ENCODE data around the gene CYP1A2.
"Not testable (repeated sequence)": the region's sequence is repeated elsewhere in the genome, so short reads cannot be mapped to it uniquely, and the experiment has no call there.

CYP1A2 gene

DNA sequence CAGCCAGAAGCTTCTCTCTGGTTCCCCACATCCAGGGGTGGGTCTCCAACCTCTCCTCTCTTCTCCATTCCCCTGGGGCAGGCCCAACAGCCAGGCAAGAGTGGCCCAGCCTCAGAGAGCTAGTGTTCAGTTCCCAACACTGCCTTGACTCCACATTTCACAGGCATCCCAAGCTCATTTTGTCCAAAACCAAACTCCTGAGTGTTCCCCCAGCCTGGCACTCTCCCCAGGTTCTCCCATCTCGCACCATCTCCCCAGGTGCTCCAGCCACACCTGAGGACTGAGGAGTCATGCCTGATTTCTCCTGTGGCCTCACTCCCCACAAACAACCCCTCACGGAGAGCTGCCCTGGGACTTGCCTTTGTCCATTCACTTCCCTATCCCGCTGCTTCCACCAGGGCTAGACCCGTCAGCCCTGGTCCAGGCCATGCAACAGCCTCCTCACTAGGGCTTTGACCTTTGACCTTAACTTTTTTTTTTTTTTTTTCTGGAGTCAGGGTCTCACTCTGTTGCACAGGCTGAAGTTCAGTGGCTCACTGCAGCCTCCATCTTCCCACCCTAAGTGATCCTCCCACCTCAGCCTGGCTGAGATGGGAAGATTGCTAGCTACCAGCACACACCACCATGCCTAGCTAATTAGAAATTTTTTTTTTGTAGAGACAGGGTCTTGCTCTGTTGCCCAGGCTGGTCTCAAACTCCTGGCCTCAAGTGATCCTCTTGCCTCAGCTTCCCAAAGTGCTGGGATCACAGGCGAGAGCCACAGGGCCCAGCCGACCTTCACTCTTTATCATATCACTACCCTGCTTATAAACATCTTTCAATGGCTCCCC, 29.3 kb downstream of the CYP1A2 start:
- no peak for DNase-seq

DNA sequence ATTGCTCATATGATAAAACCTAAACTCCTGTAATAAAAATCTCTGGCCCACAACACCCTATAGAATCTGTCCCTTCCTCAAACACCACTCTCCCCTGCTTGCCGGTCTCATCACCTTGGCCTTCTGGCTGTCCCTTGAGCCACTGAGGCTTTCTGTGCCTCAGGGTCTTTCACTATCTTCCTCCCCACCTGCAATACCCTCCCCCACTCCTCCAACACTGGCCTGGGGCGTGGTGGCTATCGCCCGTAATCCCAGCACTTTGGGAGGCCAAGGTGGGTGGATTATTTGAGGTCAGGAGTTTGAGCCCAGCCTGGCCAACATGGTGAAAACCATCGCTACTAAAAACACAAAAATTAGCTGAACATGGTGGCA, 29.9 kb downstream of the CYP1A2 start:
- DNase-seq, result no peak

DNA sequence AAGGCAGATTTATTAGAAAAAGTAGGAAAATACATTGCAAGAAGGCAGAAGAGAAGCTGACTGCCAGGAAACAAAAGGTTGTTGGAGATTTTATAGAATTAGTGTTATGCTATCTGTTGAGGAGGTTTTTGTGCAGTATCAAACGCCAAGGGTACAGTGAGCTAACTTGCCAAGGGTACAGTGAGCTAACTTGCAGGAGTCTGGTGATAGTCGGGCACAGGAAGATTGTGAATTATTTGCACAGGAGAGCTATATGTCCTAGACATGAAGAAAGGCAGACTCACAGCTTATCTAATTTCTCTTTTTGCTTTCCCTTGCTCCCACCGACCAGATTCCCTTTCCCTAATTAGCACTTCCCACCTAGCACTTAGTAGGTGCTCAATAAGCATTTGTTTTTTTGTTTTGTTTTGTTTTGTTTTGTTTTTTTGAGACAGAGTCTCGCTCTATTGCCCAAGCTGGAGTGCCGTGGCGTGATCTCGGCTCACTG, 30.6 kb downstream of the CYP1A2 start:
- DNase-seq, result no peak

DNA sequence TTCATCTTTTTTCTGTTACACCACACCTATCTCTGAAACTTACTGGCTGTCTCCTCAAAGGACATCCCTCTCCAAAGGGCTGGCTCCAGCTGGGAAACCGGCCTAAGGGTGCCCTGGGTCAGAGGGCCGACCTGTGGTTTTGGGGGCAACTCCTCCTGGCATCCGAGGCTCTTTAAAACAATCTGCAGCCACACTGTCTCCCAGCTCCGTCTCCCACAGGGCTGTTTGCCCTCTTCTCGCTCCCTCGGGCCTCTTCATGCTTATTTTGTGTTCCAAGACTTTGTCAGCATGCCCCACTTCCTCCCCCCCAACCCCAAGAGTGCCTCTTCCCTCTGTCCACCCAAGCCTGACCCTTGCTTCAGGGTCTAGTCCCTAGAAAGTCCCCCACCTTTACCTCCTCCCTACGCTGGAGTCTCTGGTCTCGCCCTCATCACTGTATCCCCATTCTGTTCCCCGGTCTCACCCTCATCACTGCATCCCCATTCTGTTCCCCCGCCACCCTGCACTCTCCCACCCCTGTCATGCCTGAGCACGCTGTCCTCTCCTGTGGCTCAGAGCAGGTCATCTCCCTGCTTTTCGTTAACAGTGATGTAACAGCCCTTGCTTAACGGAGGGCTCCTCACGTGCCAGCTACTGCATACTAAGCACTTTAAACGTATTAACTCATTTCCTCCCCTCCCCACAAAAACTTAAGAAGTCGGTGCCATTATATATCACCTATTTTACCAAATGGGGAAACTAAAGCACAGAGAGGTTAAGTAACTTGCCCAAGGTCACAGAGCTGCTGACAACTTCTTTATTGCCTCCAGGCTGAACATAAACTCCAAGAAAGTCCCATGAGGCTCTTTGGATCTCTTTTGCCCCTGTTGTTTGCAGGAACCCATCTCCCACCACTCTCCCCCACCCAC, 32.1 kb downstream of the CYP1A2 start:
- no peak for DNase-seq

DNA sequence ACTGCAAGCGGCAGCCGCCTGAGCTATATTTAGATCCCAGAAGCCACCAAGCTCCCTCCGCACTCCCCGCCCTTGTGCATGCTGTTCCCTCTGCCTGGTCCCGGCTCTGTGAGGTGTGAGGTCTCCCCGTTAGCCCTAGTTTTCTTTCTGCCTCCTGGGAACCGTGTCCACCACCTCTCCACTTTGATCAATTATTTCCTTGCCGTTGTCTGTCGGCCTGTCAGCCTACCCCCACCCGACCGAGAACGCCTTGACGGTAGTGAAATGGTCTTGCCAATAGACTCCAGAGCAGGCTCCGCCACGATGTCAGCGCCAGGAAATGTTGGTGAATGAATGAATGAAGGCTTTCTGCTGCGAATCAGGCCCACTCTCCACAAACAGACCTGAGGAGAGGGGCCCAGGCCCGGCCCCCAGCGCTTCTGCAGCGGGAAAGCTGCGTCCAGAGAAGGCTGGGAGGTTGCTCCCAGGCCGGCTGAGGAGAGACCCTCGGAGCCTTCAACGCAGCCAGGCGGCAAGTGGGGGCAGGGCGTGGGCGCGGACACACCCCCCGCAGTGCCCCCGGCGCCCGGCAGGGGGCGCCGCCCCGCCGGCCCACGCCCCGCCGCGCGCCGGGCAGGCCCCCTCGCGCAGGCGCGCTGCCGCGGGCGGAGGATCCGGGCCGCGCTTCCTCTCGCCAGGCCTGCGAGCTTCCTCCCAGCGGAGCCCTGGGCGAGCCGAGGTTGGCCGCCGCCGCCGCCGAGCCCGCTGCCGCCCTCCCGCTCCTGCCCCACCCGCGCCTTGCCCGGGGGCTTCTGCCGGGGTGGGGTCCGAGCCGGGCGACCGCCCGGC, 33.0 kb downstream of the CYP1A2 start, which contains the start of gene CSK:
TSS of gene CSK (plus strand) at position 650 of the 828 bp plus-strand sequence. CDS start 16,218 bp downstream, outside the sequence.
- DNase-seq, result no peak

DNA sequence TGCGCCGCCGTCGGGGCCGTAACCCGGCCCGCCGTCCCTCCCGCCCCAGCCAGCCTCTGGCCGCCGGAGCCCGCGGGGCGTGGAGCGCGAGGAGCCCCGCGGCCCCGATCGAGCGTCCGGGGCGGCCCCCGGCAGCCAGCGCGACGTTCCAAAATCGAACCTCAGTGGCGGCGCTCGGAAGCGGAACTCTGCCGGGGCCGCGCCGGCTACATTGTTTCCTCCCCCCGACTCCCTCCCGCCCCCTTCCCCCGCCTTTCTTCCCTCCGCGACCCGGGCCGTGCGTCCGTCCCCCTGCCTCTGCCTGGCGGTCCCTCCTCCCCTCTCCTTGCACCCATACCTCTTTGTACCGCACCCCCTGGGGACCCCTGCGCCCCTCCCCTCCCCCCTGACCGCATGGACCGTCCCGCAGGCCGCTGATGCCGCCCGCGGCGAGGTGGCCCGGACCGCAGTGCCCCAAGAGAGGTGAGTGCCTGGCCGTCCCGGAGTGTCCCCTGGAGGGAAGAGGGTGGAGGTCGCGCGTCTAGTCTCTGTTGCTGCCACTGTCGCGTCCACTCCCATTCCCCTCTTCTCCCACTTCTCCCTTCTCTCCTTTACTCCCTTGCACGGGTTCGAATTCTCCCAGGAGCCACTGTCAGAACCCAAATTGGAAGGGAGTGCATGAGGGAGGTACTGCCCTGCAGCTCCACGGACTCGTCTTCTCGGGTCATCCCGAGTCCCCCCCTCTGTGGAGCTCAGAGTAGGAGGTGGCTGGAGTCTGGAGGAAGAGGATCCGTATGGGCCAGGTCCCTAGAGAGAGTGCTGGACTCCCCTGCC, 33.8 kb downstream of the CYP1A2 start:
- DNase-seq, result no peak

DNA sequence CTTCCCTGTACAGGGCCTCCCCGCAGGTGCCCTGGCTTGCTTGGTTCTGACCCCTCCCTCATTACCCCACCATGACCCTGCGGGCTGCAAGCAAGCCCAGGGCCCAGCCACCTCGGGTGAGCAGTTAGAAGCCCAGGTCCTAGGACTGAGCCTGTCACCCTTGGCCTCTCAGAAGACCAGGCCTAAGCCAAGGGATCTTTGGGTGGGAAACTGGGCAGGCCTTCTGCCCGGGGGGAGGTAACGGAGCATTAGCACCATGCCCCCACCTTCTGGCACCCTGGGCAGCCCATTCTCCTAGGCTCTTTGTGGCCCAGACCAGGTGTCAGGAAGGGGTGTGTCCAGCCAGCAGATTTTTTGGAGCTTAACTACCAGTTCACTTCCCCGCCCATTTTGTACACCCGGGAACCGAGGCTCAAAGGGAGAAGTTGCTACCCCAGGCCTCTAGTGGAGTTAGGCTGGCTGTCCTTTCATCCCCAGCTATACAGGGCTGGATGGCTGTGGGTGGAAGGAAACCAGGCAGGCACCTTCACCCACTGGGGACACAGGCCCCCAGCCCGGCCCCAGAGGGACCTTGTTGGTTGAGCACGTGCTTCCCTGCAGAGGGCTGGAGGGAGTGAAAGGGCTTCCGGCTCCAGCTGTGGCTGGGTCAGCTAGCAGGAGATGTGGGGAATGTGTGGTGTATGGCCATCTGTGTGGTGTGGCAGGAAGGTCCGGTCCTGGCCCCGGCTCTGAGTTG, 34.6 kb downstream of the CYP1A2 start:
- DNase-seq, result no peak

DNA sequence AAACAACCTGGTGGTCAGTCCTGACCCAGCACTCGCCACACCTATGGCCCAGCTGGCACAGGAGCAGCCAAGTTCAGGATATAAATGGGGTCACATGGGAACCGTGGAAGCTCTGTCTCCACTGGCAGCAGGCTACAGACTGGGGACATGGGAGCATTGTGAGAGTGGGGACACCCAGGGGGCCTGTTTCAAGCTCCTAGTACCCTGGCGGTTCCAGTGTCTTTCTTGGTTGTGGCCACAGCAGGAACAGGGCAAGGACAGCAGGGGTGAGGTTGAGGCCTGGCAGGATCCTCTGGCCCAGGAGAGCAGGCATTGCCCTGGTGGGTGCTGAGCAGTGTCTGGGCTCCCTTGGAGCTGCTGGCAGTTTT, 35.1 kb downstream of the CYP1A2 start:
- DNase-seq, result no peak

DNA sequence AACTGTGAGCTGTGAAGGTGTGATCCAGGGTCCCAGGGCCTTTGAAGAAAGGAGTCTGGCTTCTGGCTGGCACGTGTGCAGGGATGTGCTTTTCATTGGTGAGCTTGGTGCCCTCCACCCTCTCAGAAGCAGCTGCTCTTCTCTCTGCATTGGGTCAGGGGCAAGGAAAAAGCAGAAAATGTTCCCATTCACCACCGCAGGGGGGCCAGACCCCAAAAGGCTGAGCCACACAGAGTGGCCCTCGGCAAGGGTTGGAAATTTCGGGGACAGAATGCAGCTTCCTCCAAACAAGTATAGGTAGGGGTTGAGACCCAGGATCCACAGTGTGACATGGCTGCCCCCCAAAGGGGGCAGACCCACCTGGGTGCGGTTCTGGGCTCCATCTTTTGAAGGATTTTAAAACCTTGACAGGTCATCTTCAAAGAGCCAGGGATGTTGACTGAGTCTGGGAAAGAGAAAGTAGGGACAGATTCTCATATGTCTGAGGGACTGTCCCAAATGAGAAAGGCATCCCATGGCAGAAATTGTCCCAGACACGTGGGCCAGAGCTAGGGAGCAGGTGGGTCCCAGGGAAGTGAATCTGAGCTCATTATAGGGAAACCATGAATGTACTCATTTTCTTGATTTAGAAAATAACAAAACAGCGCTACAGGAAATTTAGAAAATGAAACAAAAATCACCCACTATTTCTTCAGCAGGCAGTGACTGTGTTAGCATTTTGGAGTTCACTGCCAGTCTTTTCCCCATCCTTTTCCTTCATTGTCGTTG, 36.0 kb downstream of the CYP1A2 start:
- DNase-seq, result no peak

DNA sequence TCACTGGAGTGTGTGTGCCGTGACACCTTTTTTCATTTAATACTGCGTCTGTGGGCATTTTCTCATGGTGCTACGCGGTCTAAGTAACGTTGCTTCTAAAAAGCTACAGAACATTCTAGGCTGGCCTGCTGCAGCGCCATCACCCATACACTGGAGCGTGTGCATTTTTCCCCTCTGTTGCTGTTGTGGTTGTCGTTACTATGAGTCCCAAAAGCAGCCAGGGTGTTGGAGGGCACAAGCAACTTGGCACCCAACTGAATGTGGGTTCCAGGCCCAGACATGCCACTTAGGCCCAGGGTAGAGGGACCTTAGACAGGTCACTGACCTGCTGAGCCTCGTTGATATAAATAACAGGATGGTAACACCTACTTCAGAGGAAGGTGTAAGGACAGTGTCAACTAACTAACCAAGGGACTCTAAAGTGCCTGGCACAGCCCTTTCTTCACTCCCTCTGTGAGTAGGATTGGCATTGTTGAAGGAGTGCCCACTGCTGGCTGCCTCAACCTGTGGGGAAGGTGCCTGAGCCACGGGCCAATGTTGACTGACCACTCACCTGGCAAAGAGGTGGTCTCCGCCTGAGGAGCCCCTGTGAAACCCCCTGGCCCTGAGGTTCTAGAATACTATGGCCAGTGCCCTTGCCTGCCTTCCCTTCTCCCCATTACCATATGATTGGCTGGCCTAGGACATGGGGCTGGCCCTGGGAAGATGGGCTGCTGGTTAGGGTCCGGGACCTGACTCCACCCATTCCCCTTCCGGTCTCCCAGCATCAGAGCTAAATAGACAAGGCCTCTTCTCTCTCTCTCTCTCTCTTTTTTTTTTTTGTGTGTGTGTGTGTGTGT, 36.8 kb downstream of the CYP1A2 start:
- DNase-seq, result no peak

DNA sequence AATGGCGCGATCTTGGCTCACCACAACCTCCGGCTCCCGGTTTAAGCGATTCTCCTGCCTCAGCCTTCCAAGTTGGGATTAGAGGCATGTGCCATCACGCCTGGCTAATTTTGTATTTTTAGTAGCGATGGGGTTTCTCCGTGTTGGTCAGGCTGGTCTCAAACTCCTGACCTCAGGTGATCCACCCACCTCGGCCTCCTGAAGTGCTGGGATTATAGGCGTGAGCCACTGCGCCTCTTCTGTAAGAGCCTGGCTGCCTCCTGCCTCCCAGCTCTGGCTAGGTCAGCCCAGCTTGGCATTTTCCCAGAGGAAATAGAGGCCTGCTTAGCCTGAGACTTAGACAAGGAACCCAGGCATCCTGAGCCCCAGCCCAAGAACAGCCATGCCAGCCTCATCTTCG, 37.4 kb downstream of the CYP1A2 start:
- not testable (repeated sequence) for DNase-seq

DNA sequence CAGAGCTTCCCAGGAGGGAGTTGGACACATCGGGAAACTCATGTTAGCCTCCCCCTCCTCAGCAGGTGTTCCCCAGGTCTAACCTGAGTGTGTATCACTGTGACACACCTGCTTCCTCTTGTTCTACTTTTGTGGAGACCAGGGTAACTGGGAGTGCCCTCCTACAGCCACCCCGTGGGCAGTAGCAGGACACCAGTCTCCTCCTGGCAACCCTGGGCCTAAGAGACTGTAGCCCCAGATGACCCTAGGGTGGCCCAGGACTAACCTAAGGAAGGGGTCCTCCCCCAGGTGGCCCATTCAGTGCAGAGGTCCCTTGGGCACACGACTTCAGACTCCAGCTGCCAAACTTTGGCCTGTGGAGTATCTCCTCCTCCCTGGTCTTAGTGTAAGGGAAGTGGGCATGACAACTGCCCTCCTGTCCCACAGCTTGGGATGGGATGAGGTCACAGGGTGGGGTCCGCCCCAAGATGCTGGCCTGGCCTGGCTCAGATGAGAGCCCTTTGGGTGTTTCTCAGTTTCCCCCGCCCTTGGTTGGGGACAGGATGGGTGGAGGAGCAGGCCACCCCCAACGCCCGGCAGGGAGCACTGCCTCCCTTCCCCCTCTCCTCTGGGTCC, 38.0 kb downstream of the CYP1A2 start:
- no peak for DNase-seq

DNA sequence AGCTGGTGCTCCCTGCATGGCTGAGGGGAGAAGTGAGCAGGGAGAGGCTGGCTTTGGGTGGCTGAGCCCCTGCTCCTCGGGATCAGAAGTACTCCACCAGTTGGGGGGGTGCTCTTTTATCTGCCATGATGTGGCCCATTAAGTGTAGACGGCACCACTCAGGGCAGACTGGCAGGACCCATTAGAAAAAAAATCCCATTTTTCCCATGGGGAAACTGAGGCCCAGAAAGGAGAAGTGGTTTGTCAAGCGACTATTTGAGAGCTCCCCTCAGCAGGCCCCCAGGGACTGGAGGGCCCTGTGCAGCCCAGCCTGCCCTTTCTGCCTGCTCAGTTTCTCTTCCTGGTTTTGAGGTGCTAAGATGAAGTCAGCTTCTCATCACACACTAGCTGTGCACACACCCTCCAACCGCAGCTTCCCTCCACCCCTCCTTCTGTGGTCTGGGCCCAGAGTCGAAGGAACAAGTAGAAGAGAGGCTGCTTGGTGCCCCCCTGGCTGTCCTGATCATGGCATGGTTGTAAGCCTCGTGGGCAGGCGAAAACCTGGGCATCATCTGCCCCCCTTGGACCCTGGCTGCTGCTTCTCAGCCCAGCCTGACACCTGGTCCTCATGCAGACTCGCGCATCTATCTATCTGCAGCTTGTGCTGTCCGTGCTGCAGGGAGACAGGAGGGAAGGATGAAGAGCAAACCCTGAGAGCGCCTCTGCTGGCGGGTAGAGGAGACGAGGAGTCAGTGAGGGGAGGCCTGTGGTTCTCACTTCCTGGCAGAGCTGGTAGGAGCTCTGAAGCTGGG, 38.8 kb downstream of the CYP1A2 start:
- peak; percentile 10 to 33 for DNase-seq

DNA sequence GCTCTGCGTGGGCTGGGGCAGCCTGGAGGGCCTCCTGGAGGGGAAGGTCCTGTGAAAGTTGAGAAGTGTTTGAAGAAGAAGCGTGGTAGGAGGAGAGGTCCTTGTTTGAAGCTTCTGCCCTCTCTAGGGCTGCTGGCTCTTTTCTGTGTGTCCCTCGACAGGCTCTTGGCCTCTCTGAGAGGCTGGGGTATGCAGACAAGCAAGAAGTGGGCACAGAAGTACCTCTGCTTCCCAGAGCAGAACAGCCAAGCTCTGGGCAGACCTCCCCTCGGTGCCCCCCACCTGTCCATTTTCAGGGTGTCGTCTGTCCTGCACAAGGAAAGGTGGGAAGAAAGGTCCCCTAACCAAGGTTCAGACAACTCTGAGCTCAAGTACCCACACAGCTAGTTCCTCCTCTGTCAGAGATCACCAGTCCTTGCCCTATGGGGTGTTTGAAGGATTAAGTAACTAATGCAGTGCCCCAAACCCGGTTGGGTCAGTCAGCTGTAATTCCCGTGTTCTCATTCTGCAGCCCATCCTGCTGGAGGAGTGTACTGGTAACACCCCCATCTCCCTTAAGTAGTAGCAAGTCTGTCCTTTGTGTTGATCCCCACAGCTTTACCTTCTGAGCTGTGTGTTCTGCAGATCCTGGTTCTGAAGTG, 39.5 kb downstream of the CYP1A2 start:
- no peak for DNase-seq

DNA sequence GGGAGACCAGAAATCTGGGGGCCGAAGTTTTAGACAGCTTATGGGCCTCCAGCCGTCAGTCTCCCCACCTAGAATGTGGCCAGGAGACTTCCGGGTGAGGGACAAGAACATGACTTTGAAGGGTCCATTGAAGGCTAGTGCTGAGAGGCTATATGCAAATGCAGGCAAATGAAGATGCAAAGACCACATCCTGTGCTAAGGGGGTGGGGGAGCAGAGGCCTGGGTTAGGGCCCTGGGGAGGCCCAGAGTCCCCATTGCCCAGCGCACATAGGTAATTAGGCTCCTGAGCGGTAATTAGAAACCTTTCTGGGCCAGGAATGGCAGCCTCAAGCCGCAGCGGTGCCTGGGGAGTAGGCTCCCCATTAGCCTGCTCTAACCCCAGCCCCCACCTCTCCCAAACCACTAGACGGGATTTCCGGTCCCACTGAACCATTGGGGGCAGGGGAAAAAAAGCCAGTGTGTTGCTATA, 40.1 kb downstream of the CYP1A2 start:
- DNase-seq, result no peak

DNA sequence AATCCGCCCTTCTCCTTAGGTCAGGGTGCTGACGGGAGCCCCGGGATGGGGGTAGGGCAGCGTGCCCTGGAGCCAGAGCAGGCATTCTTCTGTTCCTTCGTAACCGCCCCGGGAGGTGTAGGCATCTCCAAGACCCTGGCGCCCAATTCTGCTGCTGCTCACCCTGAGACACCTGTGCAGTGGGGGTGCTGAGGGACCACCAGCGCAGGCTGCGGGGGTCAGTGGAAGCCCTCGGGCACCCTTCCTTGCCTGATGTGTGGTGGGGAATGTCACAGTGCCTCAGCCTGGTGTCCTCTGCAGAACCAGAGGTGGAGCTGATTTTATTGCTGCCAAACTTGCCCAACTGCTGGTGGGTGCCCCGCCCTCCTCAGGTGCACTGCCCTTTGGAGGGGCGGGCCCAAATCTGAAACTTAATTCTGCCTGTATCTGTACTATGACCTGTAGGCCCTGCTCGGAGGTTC, 40.6 kb downstream of the CYP1A2 start:
- DNase-seq, result no peak

DNA sequence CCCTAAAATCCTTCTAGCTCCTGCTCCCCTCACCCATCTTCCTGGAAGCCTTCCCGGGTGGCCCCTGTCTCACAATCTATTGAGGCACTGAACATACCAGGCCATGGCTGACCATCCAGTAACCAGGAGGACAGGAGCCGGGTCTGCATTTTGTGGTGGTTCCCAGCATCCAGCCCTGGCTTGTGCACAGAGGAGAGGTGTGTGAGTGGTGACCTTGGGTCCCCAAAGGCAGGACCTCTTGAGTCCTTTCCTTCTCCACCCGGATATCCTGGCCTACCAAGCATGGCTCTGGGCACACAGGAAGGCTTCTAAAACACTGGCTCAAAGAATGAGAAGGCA, 41.1 kb downstream of the CYP1A2 start:
- DNase-seq, result no peak
